NCI-H1417 treated with DMSO at 0.1 percent for 48 hours (cell line): ENCODE data around the gene ECE1.
"Not testable (repeated sequence)": the region's sequence is repeated elsewhere in the genome, so short reads cannot be mapped to it uniquely, and the experiment has no call there.

Experiments
- DNase-seq: peaks from one replicate; lab custom pipeline; 2025; lab: John Stamatoyannopoulos, UW

Gene ECE1

GRCh38 chr1:21176586-21177555 is 113.4 kb downstream of the ECE1 start, which contains the start of gene EIF4G3:
EIF4G3 (minus strand) TSS chr1:21176897; CDS start chr1:21002742, 174,155 bp downstream.
- DNase-seq, result peak; percentile 91

- no peak for DNase-seq
These were observed 114.3 kb downstream of the ECE1 start for GRCh38 chr1:21175670-21176581.

GRCh38 chr1:21175324-21175669 is 115.0 kb downstream of the ECE1 start:
- no peak for DNase-seq

GRCh38 chr1:21174654-21175323 is 115.5 kb downstream of the ECE1 start:
- no peak for DNase-seq

- no peak for DNase-seq
These were observed 116.0 kb downstream of the ECE1 start for GRCh38 chr1:21174230-21174629.

- DNase-seq, result not testable (repeated sequence)
These were observed 117.2 kb downstream of the ECE1 start for GRCh38 chr1:21173096-21173495.

GRCh38 chr1:21170837-21171236 is 119.4 kb downstream of the ECE1 start:
- DNase-seq, result not testable (repeated sequence)

GRCh38 chr1:21168444-21168843 is 121.8 kb downstream of the ECE1 start:
- no peak for DNase-seq
